Spleen (tissue), 7 donors: ENCODE results near the gene UBE2L6.

Experiments used
- CTCF ChIP-seq, 11 experiments: fragments of 200-600 bp in 7 of 11; fragments of 450-650 bp in 4 of 11; sonication (generic) in 4 of 11; IDR thresholded peaks in 8 of 11; conservative IDR thresholded peaks in 3 of 11; 1 replicate in 7 of 11; 2 replicates in 4 of 11; pipeline versions ENCODE4 v1.4.0 to v1.8.0; 2016 to 2021; ENCODE audit warnings: antibody characterized with exemption in 11 of 11, inconsistent platforms in 4 of 11, mild to moderate bottlenecking in 1 of 11
- POLR2A ChIP-seq, 3 donors: fragments of 450-650 bp; IDR thresholded peaks; one replicate each; pipeline ENCODE4 v1.5.1; 2017; ENCODE audit warnings: antibody characterized with exemption in 3 of 3, mild to moderate bottlenecking in 1 of 3
- POLR2AphosphoS5 ChIP-seq, 3 donors: sonication (generic); formaldehyde crosslinking; IDR thresholded peaks; one replicate each; pipeline ENCODE4 v1.5.1; 2017; ENCODE audit warnings: antibody characterized with exemption in 3 of 3
- donor health status: DM: no; HTN: no; CAD: no; lungs with moderate emphysema.
- donor health status: DM: no; HTN: no; CAD: no.
- donor health status: DM: no; HTN: no; CAD: no.

- TF ChIP-seq CTCF (IDR thresholded peaks at IDR 0.05 in 8 of 11, conservative IDR thresholded peaks at IDR 0.05 in 3 of 11) (no peak), POLR2A (IDR thresholded peaks at IDR 0.05) (no peak), POLR2AphosphoS5 (IDR thresholded peaks at IDR 0.05) (no peak)
Measured at GRCh38 chr11:57585301-57585700, 17.8 kb upstream of the UBE2L6 start.
